HG02970 (cell line): ENCODE measurements around the gene CARMIL1.
"Not testable (repeated sequence)": the region's sequence is repeated elsewhere in the genome, so short reads cannot be mapped to it uniquely, and the experiment has no call there.

Experiments used
- ATAC-seq: cut with Tn5 transposase; IDR thresholded peaks from one replicate; pipeline ENCODE4 v1.9.1; 2021; ENCODE audit warnings: mild to moderate bottlenecking, moderate library complexity, moderate number of reproducible peaks; ENCODE audit not compliant: unreplicated experiment, low FRiP score

CARMIL1 gene

GRCh38 chr6:25428758-25429317, 149.7 kb downstream of the CARMIL1 start:
- ATAC-seq: no peak

GRCh38 chr6:25431306-25431974, 152.3 kb downstream of the CARMIL1 start:
- ATAC-seq: no peak

- ATAC-seq: no peak
Observed at GRCh38 chr6:25431975-25432307, 152.8 kb downstream of the CARMIL1 start.

- ATAC-seq: no peak
Observed at GRCh38 chr6:25434921-25435320, 155.7 kb downstream of the CARMIL1 start.

- no peak for ATAC-seq
Observed at GRCh38 chr6:25435416-25435985, 156.3 kb downstream of the CARMIL1 start.

GRCh38 chr6:25436760-25437159, 157.6 kb downstream of the CARMIL1 start:
- no peak for ATAC-seq

GRCh38 chr6:25439368-25439767, 160.2 kb downstream of the CARMIL1 start:
- ATAC-seq: no peak

GRCh38 chr6:25441663-25442270, 162.6 kb downstream of the CARMIL1 start:
- no peak for ATAC-seq

GRCh38 chr6:25442898-25443297, 163.7 kb downstream of the CARMIL1 start:
- no peak for ATAC-seq

GRCh38 chr6:25444521-25444920, 165.3 kb downstream of the CARMIL1 start:
- ATAC-seq: not testable (repeated sequence)

GRCh38 chr6:25446830-25447569, 167.8 kb downstream of the CARMIL1 start:
- no peak for ATAC-seq

- ATAC-seq: no peak
Observed at GRCh38 chr6:25447570-25447929, 168.4 kb downstream of the CARMIL1 start.

- ATAC-seq: no peak
Observed at GRCh38 chr6:25448965-25449538, 169.9 kb downstream of the CARMIL1 start.

- ATAC-seq: no peak
Observed at GRCh38 chr6:25449774-25450173, 170.6 kb downstream of the CARMIL1 start.

GRCh38 chr6:25450469-25451198, 171.5 kb downstream of the CARMIL1 start:
- ATAC-seq: no peak

- no peak for ATAC-seq
Observed at GRCh38 chr6:25452031-25452430, 172.9 kb downstream of the CARMIL1 start.

- ATAC-seq: no peak
Observed at GRCh38 chr6:25453288-25453687, 174.1 kb downstream of the CARMIL1 start.

- ATAC-seq: no peak
Observed at GRCh38 chr6:25454136-25454535, 175.0 kb downstream of the CARMIL1 start.

- no peak for ATAC-seq
Observed at GRCh38 chr6:25456249-25457040, 177.3 kb downstream of the CARMIL1 start.
